ENCODE measurements around the gene F2R.
"Not testable (repeated sequence)": the region's sequence is repeated elsewhere in the genome, so short reads cannot be mapped to it uniquely, and the experiment has no call there.

The F2R gene

GRCh38 chr5:76761118-76761517, 45.2 kb downstream of the F2R start:
- not testable (repeated sequence) for DNase-seq

- no peak for DNase-seq
Observed at GRCh38 chr5:76762484-76762883, 46.6 kb downstream of the F2R start.

GRCh38 chr5:76763136-76763535, 47.2 kb downstream of the F2R start:
- no peak for DNase-seq

- no peak for DNase-seq
Observed at GRCh38 chr5:76764374-76764773, 48.4 kb downstream of the F2R start.

GRCh38 chr5:76765249-76765648, 49.3 kb downstream of the F2R start:
- no peak for DNase-seq

- no peak for DNase-seq
Observed at GRCh38 chr5:76766746-76767145, 50.8 kb downstream of the F2R start.

- not testable (repeated sequence) for DNase-seq
Observed at GRCh38 chr5:76771041-76771440, 55.1 kb downstream of the F2R start.

- no peak for DNase-seq
Observed at GRCh38 chr5:76771705-76772405, 55.9 kb downstream of the F2R start.

GRCh38 chr5:76775921-76776320, 60.0 kb downstream of the F2R start:
- no peak for DNase-seq

- DNase-seq, result no peak
Observed at GRCh38 chr5:76776391-76776790, 60.5 kb downstream of the F2R start.

GRCh38 chr5:76780616-76781015, 64.7 kb downstream of the F2R start:
- not testable (repeated sequence) for DNase-seq

GRCh38 chr5:76781775-76782174, 65.8 kb downstream of the F2R start:
- no peak for DNase-seq

GRCh38 chr5:76782444-76782843, 66.5 kb downstream of the F2R start:
- no peak for DNase-seq
